Parathyroid adenoma (tissue), 2 donors: Measurements from ENCODE around the gene TAF7.

Experiments
- H2AFZ ChIP-seq: fragments of 300-600 bp; sonication (generic); one replicate; pipeline ENCODE4 v1.7.0; 2017; ENCODE audit warnings: antibody characterized with exemption, mild to moderate bottlenecking
- H3K27ac ChIP-seq: fragments of 300-600 bp; sonication (generic); one replicate; pipeline ENCODE4 v1.7.0; 2017
- H3K27me3 ChIP-seq: fragments of 300-600 bp; sonication (generic); one replicate; pipeline ENCODE4 v1.7.0; 2017; ENCODE audit warnings: low read length; ENCODE audit not compliant: control insufficient read depth, insufficient read depth
- H3K36me3 ChIP-seq: fragments of 300-600 bp; sonication (generic); one replicate; pipeline ENCODE4 v1.7.0; 2017; ENCODE audit warnings: low read length; ENCODE audit not compliant: control insufficient read depth, insufficient read depth
- H3K4me1 ChIP-seq: fragments of 300-600 bp; sonication (generic); one replicate; pipeline ENCODE4 v1.7.0; 2017; ENCODE audit warnings: control low read depth
- H3K4me2 ChIP-seq: fragments of 300-600 bp; sonication (generic); one replicate; pipeline ENCODE4 v1.7.0; 2017; ENCODE audit warnings: low read length
- H3K4me3 ChIP-seq: fragments of 300-600 bp; sonication (generic); one replicate; pipeline ENCODE4 v1.7.0; 2017; ENCODE audit warnings: low read depth, low read length
- H3K79me2 ChIP-seq: fragments of 300-600 bp; sonication (generic); one replicate; pipeline ENCODE4 v1.7.0; 2017; ENCODE audit warnings: control low read depth
- H3K9ac ChIP-seq: fragments of 300-600 bp; sonication (generic); one replicate; pipeline ENCODE4 v1.7.0; 2017; ENCODE audit warnings: mild to moderate bottlenecking
- H3K9me3 ChIP-seq: fragments of 300-600 bp; sonication (generic); one replicate; pipeline ENCODE4 v1.7.0; 2017; ENCODE audit warnings: low read length; ENCODE audit not compliant: control insufficient read depth
- CTCF ChIP-seq: fragments of 300-600 bp; sonication (generic); IDR thresholded peaks from one replicate; pipeline ENCODE4 v1.7.0; 2017; ENCODE audit warnings: antibody characterized with exemption, mild to moderate bottlenecking
- donor health status: primary hyperparathyroidism.

The TAF7 gene

GRCh38 chr5:141360685-141361084 is 40.1 kb upstream of the TAF7 start:
- TF ChIP-seq CTCF, result no peak
- Histone ChIP-seq H3K4me1 (no peaks in the 10 kb centered on the region), H3K4me2 (no peak overlapping the region), H3K9me3 (peaks cover 5% of the 10 kb centered on the region), H3K79me2 (no peaks in the 10 kb centered on the region), H3K27me3 (no peaks in the 10 kb centered on the region), H3K4me3 (no peak overlapping the region), H3K27ac (no peak overlapping the region), H3K36me3 (peaks cover 7% of the 10 kb centered on the region), H3K9ac (no peak overlapping the region), H2AFZ (no peak overlapping the region)

- H3K4me2 ChIP-seq, result no peak within 1 kb of the TSS
- H2AFZ ChIP-seq, result no peak within 1 kb of the TSS
- H3K27ac ChIP-seq, result peak within 1 kb of the TSS; percentile 43
- no peak within 1 kb of the TSS for H3K9ac ChIP-seq
- peaks cover 5% of the 10 kb centered on the region for H3K9me3 ChIP-seq
- no peak for TF ChIP-seq CTCF
- no peaks in the 10 kb centered on the region for H3K79me2 ChIP-seq
- H3K4me3 ChIP-seq, result no peak within 1 kb of the TSS
- no peaks in the 10 kb centered on the region for H3K4me1 ChIP-seq
- H3K27me3 ChIP-seq, result no peaks in the 10 kb centered on the region
- peaks cover 7% of the 10 kb centered on the region for H3K36me3 ChIP-seq
Measured at GRCh38 chr5:141359790-141360426, 39.3 kb upstream of the TAF7 start, which contains the start of gene PCDHGB2. TSS of gene PCDHGB2 (plus strand) at chr5:141359994. CDS start at chr5:141360136, 142 bp downstream.

- H3K27ac ChIP-seq, result no peak overlapping the region
- no peak for TF ChIP-seq CTCF
- H3K9me3 ChIP-seq, result peaks cover 5% of the 10 kb centered on the region
- no peak overlapping the region for H3K4me3 ChIP-seq
- no peaks in the 10 kb centered on the region for H3K27me3 ChIP-seq
- no peak overlapping the region for H2AFZ ChIP-seq
- H3K4me1 ChIP-seq, result no peaks in the 10 kb centered on the region
- peaks cover 5% of the 10 kb centered on the region for H3K36me3 ChIP-seq
- H3K4me2 ChIP-seq, result no peak overlapping the region
- H3K9ac ChIP-seq, result no peak overlapping the region
- H3K79me2 ChIP-seq, result no peaks in the 10 kb centered on the region
Measured at GRCh38 chr5:141356950-141357349, 36.4 kb upstream of the TAF7 start.

- Histone ChIP-seq H3K36me3 (peaks cover 5% of the 10 kb centered on the region), H3K9ac (no peak overlapping the region), H3K79me2 (no peaks in the 10 kb centered on the region), H3K4me3 (no peak overlapping the region), H3K9me3 (peaks cover 5% of the 10 kb centered on the region), H3K4me2 (no peak overlapping the region), H3K27me3 (no peaks in the 10 kb centered on the region), H3K4me1 (no peaks in the 10 kb centered on the region), H3K27ac (no peak overlapping the region), H2AFZ (no peak overlapping the region)
- TF ChIP-seq CTCF, result no peak
Measured at GRCh38 chr5:141356133-141356532, 35.5 kb upstream of the TAF7 start.

GRCh38 chr5:141355641-141356040 is 35.1 kb upstream of the TAF7 start:
- H3K9me3 ChIP-seq, result peaks cover 5% of the 10 kb centered on the region
- H2AFZ ChIP-seq, result no peak overlapping the region
- H3K4me3 ChIP-seq, result peak overlapping the region; percentile 32
- no peak overlapping the region for H3K9ac ChIP-seq
- TF ChIP-seq CTCF, result no peak
- no peaks in the 10 kb centered on the region for H3K27me3 ChIP-seq
- peaks cover 5% of the 10 kb centered on the region for H3K36me3 ChIP-seq
- no peak overlapping the region for H3K4me2 ChIP-seq
- H3K4me1 ChIP-seq, result no peaks in the 10 kb centered on the region
- H3K79me2 ChIP-seq, result no peaks in the 10 kb centered on the region
- no peak overlapping the region for H3K27ac ChIP-seq
